VCaP (cell line): Measurements from ENCODE around the gene POLR2H.
A peak's percentile ranks its signal among the peaks of the same experiment; 100 is the strongest.

Experiments used
- H3K27ac ChIP-seq: fragments of 450-650 bp; 2 replicates; pipeline ENCODE4 v1.5.1; 2017
- TF ChIP-seq, protein P1 (sequence below): fragments of 450-650 bp; conservative IDR thresholded peaks from 2 replicates; pipeline ENCODE4 v1.5.1; 2017; ENCODE audit warnings: mild to moderate bottlenecking, moderate library complexity

Gene POLR2H

DNA sequence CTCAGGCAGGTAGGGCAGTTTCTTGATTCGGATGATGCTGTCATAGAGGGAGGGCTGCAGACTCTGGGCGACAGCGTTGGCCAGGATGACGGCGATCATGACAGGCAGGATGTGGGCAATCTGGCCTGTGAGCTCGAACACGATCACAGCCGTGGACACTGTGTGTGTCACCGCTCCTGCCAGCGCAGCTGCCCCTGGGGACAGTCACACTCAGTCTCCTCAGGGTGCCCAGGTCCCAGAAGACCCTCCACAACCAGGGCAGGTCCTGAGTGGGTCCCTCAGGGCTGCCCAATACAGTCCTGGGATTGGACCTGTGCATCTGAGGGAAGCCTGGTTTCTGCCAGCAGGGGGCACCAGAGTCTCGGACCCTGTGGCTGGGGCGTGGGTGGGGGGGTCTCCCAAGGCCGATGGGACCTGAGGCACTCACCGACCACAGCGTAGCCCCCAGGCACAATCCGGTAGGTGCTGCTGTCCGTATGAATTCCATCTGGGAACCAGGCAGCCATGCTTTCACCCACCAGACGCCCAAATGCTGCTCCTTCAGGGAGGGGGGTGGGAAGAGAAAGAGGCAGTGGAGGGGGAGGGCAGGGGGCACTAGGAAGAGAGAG lies 7.3 kb upstream of the POLR2H start:
- TF ChIP-seq, protein P1, sequence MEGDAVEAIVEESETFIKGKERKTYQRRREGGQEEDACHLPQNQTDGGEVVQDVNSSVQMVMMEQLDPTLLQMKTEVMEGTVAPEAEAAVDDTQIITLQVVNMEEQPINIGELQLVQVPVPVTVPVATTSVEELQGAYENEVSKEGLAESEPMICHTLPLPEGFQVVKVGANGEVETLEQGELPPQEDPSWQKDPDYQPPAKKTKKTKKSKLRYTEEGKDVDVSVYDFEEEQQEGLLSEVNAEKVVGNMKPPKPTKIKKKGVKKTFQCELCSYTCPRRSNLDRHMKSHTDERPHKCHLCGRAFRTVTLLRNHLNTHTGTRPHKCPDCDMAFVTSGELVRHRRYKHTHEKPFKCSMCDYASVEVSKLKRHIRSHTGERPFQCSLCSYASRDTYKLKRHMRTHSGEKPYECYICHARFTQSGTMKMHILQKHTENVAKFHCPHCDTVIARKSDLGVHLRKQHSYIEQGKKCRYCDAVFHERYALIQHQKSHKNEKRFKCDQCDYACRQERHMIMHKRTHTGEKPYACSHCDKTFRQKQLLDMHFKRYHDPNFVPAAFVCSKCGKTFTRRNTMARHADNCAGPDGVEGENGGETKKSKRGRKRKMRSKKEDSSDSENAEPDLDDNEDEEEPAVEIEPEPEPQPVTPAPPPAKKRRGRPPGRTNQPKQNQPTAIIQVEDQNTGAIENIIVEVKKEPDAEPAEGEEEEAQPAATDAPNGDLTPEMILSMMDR, result peak; percentile 87
- H3K27ac ChIP-seq, result no peak overlapping the region

- no peak overlapping the region for H3K27ac ChIP-seq
- TF ChIP-seq, protein P1, result no peak
Measured at GRCh38 chr3:184354754-184355153, 6.8 kb upstream of the POLR2H start.

DNA sequence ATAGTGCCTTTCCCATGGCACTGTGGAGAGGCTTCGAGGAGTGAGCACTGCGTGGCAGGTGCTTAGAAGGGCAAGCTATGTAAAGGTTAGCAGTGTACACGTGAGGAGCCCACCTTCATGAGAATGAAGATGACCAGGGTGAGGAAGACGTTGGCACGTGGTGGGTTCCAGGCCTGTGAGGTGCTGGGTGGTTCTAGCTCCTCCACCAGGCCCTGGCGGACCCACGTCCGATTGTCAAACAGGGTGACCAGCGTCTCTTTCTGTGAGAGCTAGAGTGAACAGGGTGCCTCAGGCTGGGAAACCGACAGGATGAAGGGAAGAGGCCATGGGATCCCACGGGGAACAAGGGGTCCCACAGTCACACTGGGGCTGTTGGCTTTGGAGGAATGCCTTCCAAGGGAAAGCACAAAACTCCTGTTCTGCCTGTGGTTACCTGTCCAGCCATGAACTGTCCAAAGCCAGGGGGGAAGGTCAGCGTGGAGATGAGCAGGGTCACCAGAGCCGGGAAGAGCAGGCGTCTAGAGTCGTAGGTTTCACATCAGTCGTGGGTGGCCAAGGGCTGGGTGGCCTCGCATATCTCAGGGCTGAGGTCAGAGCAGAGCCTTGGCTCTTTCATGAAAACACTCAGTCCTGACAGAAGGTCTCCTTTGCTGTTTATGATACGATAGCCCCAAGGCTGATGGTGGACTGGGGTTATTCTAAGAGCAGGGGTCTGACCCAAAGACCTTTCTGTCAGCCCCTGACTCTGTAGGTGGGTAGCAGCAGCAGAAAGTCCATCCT lies 6.1 kb upstream of the POLR2H start:
- TF ChIP-seq, protein P1, result no peak
- no peak overlapping the region for H3K27ac ChIP-seq

DNA sequence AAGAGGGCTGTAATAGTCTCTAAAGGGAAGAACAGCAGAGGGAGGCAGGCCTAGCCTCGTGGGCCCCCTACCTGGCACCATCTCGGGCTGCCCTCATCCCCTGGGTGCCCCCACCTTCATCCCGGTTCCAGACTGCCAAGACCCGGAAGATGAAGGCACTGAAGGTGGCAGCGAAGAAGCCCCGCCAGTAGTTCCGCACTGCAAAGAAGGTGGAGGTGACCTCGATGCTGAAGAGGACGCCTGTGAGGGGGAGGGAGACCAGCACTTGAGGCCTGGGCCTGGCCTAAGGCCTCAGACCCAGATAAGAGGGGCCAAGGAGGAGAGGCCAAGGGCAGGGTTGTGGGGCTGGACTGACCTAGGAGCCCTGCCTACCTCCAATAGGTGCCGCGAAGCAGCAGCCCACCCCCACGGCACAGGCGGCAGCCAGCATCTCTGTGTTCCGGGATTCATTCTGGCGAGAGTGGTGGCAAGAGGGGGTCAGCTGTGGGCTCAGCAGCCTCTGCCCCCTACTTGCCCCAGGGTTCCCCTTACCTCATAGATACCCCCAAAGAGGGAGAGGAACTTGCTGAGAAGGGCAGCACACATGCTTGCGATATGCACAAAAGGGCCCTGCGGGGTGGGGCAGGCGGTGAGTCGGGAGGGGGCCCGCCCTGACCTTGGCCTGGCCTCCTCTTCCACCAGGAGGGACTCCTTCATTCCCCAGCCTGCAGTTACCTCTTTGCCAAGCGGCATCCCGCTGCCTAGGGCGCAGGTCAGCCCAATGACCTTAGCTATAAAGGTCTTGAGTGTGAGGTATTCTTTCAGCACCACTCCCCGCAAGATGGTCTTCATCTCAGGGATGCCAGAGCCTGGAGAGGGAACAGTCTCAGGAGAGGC lies 4.0 kb upstream of the POLR2H start:
- H3K27ac ChIP-seq, result no peak overlapping the region
- TF ChIP-seq, protein P1, result no peak

GRCh38 chr3:184358124-184358767 lies 3.3 kb upstream of the POLR2H start:
- H3K27ac ChIP-seq, result no peak overlapping the region
- TF ChIP-seq, protein P1, result no peak

DNA sequence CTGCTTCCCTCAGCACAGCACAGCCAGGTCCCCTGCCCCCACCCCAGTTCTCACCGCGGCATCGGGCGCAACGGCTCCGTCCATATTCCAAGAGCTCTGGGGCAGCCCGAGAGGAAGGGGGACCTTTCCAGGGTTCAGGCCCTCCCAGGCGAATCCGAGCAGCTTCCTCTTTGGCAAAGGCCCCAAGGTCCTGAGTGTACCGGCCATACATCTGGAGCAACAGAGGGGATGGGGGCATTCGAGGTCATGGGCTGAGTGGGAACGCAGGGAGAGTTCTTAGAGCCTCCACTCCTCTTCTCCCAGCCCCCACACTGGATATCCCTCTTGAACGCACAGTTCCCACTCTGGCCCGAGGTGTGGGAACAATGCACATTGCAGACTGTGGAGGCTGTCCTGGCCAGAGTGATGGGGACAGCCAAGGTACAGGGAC lies 2.6 kb upstream of the POLR2H start:
- TF ChIP-seq, protein P1, result no peak

More for the DNA sequence above, 2.6 kb upstream of the POLR2H start:
- H3K27ac ChIP-seq, result no peak overlapping the region; the same call in 1 of the 2 replicates
